HG03025 (cell line): ENCODE results near the gene GDF3.
"Not testable (repeated sequence)": the region's sequence is repeated elsewhere in the genome, so short reads cannot be mapped to it uniquely, and the experiment has no call there.

Experiments used
- ATAC-seq: cut with Tn5 transposase; IDR thresholded peaks from one replicate; pipeline ENCODE4 v1.9.1; 2021; ENCODE audit warnings: mild to moderate bottlenecking, moderate library complexity; ENCODE audit not compliant: unreplicated experiment, low FRiP score

GDF3 gene

GRCh38 chr12:7695566-7696197, at the start of gene GDF3:
GDF3 (minus strand) TSS chr12:7695775; CDS start chr12:7695728, 47 bp downstream.
- ATAC-seq = no peak

- ATAC-seq = no peak
These were observed 37.4 kb upstream of the GDF3 start for GRCh38 chr12:7732993-7733392.

DNA sequence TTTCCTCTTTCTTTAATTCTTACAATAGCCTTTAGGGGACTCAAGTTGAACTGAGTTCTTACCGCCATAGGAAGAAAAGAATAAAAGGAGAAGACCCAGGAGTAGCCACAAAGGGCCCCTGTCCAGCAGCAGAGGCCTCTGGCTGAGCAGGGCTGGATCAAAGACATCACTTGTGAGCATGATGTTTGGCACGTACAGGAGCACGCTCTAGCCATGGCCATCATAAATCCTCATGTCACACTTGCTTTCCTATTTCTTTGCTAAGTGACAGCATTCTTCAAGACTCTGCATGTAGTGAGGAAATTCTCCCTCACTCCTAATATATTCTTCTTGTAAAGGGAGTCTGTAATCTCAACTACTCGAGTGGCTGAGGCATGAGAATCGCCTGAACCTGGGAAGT, 35.9 kb upstream of the GDF3 start:
- no peak for ATAC-seq

- not testable (repeated sequence) for ATAC-seq
These were observed 35.4 kb upstream of the GDF3 start for GRCh38 chr12:7730984-7731383.

GRCh38 chr12:7729746-7730145, 34.2 kb upstream of the GDF3 start:
- no peak for ATAC-seq

GRCh38 chr12:7723926-7724325, 28.4 kb upstream of the GDF3 start:
- ATAC-seq = no peak

DNA sequence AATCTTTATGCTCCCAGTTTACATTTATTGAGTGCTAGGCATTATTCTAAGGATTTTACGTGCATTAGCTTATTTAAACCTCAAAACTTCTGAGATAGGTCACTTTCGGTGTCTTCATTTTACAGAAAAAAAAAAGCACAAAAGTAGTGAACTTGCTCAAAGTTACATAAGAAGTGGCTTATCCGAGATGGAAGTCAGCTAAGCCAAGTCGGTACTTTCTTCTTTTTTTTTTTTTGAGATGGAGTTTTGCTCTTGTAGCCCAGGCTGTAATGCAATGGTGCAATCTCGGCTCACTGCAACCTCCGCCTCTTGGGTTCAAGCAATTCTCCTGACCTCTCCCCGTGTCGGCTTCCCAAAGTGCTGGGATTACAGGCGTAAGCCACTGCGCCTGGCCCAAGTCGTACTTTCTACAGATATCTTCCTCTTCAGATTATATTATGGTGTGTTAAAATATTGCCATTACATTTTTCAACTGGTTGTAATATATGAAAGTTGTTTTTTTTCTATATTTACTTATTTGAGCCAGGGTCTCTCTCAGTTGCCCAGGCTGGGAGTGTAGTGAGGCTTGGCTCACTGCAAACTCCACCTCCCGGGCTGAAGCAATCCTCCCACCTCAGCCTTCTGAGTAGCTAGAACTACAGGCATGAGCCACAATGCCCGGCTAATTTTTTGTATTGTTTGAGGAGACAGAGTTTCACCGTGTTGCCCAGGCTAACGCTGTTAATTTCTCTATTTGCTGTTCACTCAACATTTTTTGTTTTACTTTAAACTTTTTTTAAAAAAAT, 24.6 kb upstream of the GDF3 start:
- ATAC-seq = no peak

DNA sequence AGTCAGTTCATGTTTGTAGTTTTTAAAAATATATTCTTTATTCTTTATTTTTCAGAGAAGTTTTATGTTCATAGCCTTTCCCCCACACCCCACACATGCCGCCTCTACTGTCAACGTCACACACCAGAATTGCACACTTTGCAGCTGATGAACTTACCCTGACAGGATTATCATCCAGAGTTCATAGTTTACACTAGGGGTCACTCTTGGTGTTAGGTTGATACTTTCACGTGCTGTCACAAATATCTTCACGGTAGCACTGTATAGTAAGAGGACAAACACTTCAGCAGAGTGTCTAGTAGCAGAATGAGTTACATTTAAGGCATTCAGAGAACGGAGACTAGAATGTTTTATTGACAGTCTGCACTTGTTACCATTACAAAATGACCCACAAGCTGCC, 20.8 kb upstream of the GDF3 start:
- ATAC-seq = no peak

- no peak for ATAC-seq
These were observed 17.4 kb upstream of the GDF3 start for GRCh38 chr12:7712841-7713442.

DNA sequence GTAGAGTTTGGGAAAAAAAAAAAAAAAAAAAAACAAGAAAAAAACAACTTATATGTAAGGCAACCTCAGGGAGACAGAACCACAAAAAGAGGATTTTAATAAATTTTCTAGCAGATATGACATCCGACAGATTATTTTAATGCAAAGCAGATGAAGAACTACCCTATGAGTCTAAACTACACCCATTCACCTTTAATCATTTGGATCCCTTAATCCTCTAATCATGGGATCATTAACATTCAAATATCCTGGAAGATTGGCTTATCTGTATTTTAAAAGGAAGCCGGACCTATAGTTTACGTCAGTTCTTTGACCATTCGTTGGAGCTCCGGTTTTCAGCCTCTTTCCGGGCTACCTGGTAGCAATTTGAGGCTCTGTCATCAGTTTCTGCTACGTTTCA, 15.6 kb upstream of the GDF3 start, which contains the start of gene DPPA3:
DPPA3 (plus strand) TSS at position 301 of the 400 bp plus-strand sequence. CDS start 138 bp downstream, outside the sequence.
- ATAC-seq = no peak

DNA sequence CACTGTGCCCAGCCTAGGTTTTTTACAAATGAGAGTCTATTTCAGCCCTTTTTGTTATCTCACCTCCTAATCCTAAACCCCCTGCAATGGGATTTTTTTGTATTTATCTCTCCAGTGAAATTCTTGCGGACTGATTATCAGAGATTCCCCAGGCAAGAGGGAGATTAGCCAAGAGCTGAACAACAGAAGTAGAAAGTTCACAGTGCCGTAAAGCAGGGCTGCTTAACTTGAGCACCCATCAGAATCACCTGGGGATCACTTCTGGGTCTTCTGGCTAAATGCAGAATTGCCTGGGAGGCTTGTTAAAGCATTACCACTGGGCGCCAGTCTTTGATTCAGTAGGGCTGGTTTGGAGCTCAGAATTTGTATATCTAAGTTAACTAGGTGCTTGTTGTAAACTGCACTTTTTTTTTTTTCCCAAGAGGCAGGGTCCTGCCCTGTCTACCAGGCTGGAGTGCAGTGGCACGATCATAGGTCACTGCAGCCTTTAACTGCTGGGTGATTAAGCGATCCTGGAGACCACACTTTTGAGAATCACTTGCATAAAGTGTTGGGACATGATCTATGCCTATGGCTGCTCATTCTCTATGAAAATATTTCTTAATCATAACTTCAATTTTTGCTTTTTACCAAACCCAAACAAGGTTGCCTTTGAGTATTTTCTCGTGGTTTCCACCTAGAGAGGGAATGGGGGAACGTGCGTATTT, 14.5 kb upstream of the GDF3 start:
- ATAC-seq = no peak

DNA sequence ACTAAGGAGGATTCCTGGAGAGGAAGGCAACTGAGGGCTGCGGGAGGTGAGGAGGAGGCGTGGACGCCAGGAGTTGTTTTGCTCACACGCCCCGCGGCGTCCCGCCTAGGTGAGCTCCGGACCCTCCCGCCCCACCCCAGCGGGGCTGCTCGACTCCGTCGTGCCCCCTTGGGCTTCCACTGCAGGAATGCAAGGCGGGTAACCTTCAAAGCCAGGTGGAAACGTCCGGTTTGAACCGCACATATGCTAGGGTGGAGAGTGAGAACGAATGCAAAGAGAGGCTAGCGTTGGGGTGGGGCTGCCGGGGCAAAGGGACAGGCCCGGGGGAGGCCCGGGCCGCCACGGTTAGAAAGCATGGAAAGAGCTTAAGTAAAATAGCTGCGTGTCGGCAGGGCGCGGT, 10.3 kb upstream of the GDF3 start:
- no peak for ATAC-seq

- no peak for ATAC-seq
These were observed 376 bp downstream of the GDF3 start for GRCh38 chr12:7695237-7695560.

- ATAC-seq = no peak
These were observed 879 bp downstream of the GDF3 start for GRCh38 chr12:7694556-7695236.

GRCh38 chr12:7693793-7694192, 1.8 kb downstream of the GDF3 start:
- ATAC-seq = no peak

GRCh38 chr12:7681535-7681934, 14.0 kb downstream of the GDF3 start:
- ATAC-seq = no peak

GRCh38 chr12:7679251-7680045, 16.1 kb downstream of the GDF3 start:
- ATAC-seq = no peak

GRCh38 chr12:7678744-7679143, 16.8 kb downstream of the GDF3 start:
- no peak for ATAC-seq

GRCh38 chr12:7677432-7677888, 18.1 kb downstream of the GDF3 start:
- not testable (repeated sequence) for ATAC-seq

- ATAC-seq = not testable (repeated sequence)
These were observed 20.1 kb downstream of the GDF3 start for GRCh38 chr12:7675455-7675854.
